Measurements from ENCODE around the gene ESYT3.

The ESYT3 gene, protein sequence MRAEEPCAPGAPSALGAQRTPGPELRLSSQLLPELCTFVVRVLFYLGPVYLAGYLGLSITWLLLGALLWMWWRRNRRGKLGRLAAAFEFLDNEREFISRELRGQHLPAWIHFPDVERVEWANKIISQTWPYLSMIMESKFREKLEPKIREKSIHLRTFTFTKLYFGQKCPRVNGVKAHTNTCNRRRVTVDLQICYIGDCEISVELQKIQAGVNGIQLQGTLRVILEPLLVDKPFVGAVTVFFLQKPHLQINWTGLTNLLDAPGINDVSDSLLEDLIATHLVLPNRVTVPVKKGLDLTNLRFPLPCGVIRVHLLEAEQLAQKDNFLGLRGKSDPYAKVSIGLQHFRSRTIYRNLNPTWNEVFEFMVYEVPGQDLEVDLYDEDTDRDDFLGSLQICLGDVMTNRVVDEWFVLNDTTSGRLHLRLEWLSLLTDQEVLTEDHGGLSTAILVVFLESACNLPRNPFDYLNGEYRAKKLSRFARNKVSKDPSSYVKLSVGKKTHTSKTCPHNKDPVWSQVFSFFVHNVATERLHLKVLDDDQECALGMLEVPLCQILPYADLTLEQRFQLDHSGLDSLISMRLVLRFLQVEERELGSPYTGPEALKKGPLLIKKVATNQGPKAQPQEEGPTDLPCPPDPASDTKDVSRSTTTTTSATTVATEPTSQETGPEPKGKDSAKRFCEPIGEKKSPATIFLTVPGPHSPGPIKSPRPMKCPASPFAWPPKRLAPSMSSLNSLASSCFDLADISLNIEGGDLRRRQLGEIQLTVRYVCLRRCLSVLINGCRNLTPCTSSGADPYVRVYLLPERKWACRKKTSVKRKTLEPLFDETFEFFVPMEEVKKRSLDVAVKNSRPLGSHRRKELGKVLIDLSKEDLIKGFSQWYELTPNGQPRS

DNA sequence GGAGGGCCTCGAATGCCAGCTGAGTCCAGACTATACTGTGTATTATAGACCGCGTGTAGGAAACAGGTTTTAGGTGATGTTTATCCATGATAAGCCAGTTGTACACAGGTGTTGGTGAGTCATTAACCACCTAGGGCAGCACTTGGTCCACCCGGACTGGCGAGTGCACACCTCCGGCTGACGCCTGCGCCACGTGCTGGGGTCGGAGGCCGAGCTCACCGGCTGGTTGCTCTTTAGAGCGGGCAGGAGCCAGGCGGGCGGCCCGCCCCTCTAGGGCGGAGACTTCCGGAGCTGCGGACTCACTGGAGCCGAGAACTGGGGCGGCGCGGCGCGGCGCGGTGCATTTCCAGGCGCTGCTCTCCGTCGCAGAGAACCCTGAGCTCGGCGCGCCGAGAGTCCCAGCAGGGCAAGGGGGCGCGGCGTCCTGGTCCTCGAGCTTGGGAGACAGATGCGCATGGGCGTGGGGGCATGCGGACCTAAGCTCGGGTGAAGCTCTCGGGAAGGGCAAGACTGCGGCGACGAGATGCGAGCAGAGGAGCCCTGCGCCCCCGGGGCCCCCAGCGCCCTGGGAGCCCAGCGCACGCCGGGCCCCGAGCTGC is at the start of gene ESYT3:
TSS of gene ESYT3 (plus strand) at position 341 of the 599 bp plus-strand sequence. CDS start at position 524, 183 bp downstream.
- peak; percentile 15 to 28 for DNase-seq

DNA sequence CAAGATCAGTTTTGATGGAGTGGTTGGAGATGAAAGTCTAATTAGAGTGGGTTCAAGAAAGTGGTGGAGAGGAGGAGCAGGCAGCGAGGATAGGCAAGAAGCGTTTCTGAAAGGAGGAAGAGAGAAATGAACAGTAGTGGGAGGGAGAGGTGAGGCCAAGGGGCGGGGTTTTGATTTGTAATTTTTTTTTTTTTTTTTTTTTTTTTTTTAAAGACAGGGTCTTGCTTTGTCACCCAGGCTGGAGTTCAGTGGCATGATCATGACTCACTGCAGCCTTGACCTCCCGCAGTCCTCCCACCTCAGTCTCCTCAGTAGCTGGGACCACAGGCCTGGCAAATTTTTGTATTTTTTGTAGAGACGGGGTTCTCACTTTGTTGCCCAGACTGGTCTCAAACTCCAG is 49.4 kb upstream of the ESYT3 start:
- no peak for DNase-seq

DNA sequence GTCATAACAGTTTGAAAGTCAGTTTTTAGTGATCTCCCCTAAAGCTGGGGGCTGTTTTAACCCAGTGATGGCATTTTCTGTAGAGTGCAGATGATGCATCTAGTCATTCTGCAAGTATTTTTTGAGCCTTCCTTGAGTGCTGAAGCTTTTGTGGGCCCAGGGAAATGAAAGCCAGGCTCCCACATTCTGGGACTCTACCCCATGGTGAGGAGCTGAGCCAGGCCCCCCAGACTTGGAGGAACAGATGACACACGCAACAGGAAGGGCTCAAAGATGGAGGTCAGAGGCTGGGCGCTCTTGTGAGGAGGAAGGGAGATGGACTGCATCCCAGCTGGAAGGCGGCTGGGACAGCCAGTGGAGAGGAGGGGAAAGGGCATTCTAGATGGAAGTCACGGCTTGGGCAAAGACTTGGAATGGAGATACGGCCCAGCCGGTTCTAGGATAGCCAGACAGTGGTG is 45.2 kb upstream of the ESYT3 start:
- DNase-seq, result no peak

DNA sequence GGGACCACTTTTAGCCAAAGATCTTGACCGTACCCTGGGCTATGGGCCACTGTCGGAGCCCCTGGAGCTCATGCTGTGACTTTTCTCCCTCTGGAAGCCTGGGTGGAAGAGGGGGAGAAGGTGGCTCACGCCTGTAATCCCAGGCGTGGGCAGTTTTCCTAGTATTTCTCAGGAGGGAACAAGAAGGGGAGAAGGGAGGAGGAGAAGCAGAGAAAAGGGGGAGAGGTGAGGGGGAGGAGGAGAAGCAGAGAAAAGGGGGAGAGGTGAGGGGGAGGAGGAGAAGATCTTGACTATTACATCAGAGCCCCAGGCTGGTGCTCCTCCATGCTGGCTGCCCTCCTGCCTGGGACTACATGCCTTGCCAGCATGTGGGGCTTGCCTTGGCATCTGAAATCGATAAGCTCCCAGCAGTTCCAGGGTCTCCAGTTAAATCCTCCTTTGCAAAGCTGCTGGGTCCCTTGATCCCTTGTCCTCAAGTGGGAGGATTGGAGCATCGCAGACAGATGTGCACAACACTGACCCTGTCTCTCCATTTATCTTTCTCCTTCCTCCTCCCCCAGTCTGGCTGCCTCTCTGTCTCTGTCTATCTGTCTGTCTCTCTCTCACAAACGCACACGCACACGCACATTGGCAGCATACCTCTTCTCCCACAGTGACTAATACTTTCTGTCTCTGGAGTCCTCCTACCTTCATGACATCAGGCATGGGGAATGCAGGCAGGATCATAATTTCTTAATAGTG is 44.4 kb upstream of the ESYT3 start:
- no peak for DNase-seq

DNA sequence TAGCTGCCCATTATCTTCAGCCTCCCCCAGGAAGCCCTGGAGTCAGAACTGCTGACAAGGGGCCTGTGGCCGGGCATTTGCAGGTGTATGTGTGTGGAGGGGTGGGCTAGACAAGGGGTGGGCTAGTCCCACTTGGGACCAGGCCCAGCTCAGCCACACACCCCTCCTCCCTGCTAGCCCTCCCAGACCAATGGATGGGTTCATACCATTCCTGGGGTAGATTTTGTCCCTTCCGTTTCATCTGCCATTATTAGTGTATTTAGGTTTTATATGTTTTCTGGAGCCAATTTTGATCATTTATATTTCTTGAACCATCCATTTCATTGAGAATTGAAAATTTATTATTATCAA is 43.9 kb upstream of the ESYT3 start:
- DNase-seq, result no peak

DNA sequence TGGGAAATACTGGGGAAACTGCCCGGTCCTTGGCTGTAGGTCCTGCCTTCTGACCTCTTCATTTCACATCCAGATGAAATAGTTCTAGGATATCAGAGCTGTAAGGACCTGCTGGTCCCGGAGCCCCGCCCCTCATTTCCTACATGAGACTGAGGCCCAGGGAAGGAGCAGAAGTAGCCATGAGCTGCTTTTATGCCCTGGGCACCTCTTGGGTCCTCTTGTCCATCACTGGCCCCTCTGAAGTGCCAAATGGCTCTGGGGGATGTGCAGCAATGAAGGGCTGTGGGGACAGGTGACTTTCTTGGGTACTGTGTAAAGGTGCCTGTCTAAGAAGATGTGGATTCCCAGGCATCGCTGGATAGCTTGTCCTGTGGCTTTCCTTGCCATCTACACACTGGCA is 40.3 kb upstream of the ESYT3 start:
- DNase-seq, result no peak

DNA sequence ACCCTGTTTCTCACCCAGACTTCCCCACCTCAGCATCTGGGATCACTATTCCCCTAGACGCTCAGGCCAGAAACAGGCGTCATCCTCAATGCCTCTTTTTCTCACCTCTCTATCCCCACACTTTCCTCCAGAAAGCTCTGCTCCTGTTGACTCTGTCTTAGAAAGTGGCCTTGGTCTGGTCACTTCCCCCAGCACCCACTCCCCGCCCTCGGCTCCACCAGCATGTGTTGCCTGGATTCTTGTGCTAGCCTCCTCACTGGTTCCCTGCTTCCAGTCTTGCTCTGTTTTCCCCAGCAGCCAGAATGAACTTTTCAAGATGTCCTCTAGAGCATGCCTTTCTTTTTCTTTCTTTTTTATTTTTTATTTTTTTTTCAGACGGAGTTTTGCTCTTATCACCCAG is 39.7 kb upstream of the ESYT3 start:
- DNase-seq, result no peak

DNA sequence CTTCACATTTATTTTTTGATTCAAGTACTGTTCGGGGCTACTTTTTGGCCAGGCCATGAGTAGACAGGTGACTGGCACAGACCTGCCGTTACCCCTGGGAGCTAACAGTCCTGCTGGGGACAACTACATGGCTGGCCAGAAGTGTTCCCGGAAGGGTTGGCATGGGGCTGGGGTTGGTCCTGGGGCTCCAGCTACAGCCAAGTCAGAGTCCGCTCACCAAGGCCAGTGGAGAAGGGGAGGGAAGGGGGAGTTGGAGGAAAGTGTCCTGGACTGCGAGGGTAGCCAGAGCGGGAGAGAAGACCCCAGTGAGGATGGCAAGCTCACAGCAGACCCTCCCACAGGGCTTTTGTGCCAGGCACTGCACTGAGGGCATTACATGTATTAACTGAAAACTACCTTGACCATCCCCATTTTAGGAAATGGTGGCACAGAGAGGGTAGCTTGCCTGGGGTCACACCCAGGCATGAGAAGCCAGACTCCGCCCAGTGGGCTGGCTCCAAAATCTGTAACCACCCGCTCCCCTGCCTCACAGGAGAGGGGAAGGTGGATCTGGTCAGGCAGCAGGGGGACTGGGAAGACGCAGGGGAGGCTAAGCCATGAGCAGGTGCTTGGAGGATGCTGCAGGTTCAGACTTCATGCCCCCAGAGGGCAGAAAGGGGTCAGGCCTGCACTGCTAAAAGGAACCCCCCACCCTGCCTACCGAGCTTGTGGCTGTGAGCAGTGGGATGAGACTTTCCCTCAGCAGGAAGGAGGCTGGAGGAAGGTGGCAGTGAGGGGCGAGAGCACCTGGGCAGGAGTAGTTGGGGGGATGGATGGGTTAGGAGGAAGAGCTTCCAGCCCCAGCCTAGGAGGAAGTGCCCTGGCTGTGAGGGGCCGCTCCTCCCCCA is 38.3 kb upstream of the ESYT3 start:
- DNase-seq, result no peak

DNA sequence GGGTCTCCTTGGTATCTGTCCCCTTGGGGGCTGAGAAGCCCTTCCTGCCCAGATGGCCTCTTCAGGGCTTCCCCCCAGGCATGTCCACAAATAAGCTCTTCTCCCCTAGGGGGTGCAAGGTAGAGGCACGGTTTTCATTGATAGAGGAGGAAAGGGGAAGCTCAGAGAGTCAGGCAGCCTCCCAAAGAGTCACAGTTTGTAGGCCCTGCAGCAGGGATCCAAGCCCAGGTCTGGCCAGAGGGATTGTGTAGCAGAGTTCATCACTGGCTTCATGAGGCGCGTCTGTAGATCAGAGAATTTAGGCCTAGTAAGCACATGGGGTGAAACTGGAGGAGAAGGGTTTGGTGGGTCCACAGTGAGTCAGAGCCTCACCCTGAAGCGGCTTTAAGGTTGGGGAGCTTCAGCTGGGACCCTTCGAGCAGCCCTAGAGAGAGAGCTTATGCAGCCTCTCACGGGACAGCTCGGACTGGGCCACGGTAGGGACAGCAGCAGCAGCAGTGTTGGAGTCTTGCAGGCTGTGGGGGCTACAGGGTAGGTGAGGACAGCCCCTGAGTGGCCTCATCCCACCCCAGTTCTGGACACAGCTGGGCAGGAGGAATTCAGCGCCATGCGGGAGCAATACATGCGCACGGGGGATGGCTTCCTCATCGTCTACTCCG is 37.5 kb upstream of the ESYT3 start:
- no peak for DNase-seq

DNA sequence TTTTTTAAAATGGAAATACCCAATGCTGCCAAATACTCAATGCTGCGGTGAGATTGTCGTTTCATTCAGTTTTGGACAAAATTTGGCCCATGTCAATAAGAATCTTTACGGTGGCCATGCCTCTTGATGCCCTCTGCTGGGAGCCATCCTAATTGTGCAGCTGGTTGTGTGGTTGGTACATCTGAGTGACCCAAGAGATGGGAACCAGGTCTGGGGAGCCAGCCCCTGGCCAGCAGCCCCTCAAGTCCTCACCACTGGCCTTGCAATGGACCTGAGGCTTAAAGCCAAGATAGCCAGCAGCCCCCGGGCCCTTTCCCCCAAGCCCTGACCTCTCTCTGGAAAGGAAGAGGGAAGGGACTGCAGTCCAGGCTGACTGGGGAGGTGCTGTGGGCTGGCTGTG is 36.4 kb upstream of the ESYT3 start:
- DNase-seq, result no peak

DNA sequence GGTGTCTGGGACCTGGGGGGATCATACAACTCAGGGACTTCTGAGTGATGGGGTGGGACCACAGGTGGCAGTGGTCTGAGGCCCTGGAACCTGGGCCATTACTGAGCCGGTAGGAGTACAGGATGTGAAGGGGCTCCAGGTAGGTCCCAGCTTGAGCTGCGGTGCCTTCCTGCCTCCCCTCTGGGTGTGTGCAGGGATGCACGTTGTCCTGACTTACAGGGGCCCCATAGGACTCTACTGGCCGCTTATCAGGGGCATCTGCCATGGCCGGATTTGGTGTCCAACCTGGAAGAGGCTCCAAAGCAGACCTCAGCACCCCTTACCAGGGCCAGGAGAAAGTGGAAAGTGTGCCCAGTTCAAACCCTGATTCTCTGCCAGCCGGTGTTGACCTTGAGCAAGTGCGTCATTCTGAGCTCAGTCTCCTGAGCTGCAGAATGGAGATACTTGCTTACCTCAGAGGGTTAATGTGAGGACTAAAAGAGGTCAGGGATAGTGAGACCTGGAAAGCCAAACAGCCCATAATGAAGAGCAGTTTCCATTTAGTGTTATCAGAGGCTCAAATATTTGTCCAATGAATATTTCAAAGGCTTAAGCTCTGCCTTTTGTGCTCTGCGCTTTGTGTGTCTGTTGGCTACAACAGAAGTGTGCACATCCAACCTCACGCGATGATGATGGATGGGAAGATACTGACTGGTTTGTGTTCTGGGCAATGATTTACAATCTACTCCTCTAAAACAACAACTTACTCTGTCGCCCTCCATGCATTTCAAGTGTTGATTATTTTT is 35.4 kb upstream of the ESYT3 start:
- DNase-seq, result no peak

DNA sequence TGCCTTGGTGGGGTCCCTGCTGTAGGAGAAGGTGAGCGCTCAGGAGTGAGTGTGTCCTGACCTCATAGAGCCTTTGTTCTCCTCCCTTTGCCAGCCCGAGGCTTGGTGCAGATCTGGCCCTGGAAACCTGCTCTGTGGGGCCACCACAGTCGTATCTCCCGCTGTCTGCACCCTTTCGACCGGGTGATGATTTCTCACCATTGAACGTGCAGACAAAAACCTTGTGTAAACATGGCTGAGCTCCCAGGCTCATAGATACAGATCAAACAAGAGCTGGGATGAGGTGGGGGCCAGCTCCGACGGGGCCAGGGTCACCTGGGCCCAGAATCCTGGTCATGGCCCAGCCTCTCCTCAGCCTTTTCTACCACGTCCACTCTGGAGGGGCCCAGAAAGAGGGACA is 34.6 kb upstream of the ESYT3 start:
- no peak for DNase-seq

DNA sequence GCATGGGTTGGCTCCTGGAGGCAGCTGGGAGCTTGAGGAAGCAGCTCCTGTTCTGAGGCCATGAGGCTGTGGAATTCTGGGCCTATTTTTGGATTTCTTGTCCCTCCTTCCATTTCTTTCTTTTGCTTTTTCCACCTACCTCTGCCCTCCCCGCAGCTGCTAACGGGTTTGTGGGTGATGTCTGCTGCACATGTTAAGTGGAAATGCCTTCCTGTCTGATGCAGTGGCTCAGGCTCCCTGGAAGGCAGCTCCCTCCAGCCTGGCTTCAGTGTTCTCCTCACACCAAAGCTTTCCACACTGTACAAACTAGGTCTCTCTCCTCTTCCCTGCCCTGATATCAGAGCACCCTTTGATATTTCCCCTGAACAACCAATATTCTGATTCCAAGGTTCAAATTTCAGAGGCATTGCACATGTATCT is 33.8 kb upstream of the ESYT3 start:
- DNase-seq, result no peak

DNA sequence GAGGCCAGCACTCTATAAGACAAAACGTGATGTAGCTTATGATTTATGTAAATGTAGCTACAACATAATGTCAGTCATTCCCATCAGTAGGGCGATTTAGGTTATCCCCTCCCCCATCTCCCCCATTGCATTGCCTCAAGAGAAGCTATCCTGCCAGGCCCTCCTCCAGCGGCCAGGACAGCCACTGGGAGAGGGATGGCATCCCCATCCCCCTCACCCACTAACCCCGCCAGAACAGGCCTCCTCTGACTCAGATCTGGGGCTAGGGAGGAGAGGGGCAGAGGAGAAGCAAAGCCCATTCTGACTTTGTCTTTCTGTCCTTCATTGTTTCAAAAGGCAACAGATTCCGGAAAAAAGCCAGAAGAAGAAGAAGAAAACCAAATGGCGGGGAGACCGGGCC is 32.6 kb upstream of the ESYT3 start:
- DNase-seq, result no peak

DNA sequence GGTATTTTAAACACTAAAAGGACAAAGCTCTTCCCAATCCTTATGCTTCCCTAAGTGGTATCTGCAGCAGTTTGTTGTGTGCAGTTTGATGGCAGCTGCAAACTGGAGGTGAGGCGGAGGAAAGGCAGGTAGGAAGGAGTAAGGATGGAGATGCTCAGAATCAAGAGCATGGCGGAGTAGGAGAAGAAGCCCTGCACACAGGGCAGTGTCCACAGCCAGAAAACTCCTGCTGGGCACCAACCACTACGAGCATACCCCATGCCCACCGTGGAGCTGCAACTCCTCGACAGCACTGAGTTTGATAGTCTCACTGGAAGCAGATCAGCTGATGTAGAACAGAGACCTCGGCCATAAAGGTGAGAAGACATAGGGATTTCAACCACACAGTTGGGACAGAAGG is 30.3 kb upstream of the ESYT3 start:
- DNase-seq, result no peak

DNA sequence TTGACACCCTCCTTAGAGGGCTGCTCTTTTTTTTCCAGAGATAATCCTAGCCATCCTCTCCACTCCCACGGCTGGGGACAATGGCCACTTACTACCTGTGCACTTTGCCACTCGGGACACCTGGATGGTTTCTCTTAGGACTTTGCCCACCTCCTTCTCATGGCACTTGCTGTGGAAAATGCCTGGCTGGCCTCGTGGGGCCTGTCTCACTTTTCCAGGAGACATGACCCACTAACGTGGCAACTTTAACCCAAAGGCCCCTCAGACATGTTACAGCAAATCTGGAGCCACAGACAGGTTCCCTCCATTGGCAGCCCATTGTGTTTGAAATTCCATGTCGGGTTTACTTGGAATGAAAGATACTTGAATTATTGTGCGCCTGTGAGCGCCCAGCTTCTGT is 29.4 kb upstream of the ESYT3 start:
- DNase-seq, result no peak

DNA sequence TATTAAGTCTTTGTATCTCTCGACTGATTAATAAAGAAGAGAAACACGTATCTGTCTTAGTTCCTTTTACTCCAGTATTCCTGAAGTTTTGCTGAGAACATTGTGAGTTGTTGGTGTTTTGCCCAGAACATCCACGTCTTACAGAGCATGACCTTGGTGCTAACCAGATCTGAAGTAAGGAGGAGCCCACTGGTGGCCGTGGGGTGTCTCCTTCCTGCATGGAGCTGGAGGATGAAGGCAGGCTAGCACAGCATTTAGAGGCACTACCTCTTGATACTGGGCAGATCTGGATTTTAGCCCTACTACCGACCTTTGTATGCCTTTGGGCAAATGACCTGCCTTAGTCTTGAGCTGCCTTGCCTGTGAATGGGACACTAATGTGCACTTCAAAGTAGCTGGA is 28.9 kb upstream of the ESYT3 start:
- DNase-seq, result no peak

DNA sequence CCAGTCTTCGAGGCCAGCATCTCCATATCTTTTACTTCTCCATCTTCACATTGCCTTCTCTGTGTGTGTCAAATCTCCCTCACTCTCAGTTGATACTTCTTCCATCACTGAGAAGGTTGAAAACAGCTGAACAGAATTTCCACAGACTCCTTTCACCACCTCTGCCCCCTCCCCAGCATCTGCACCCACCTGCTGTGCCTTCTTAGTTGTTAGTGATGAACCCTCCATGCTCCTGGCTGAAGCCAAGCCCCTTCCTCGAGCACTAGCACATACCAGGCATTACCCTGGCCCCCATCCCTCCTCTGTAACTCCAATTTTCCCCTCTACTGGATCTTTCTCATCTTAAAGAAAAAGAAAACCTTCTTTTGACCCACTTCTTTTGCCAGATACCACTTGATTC is 27.8 kb upstream of the ESYT3 start:
- no peak for DNase-seq

DNA sequence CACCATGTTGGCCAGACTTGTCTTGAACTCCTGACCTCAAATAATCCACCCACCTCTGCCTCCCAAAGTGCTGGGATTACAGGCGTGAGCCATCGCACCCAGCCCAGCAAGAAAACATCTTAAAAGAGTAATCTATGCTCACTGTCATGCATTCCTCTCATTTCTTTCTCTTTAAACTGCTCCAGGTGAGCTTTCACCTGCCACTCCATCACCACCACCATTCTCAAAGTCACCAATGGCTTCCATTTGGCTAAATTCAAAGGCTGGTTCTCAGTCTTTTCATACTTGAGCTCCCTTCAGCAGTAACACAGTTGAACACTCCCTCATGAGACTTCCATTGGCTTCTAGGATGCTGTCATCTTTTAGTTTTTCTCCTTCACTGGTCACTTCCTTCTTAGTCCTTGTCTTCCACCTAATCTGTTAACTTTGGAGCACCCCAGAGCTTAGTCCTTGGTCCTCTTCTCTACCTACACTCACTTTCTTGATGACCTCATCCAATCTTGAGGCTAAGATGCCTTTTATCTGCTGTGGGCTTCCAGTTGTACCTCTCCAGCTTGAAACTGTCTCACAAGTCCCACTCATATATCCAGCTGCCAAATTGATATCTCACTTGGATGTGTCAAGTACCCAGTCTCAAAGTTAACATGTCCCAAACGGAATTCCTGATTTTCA is 27.0 kb upstream of the ESYT3 start:
- DNase-seq, result no peak
